Fibroblast of skin of scalp (primary cell): Measurements from ENCODE around the gene DENR.

Experiments used
- DNase-seq: peaks from one replicate; pipeline ENCODE4 v3.0.0-alpha.2; 2013

Gene DENR

DNA sequence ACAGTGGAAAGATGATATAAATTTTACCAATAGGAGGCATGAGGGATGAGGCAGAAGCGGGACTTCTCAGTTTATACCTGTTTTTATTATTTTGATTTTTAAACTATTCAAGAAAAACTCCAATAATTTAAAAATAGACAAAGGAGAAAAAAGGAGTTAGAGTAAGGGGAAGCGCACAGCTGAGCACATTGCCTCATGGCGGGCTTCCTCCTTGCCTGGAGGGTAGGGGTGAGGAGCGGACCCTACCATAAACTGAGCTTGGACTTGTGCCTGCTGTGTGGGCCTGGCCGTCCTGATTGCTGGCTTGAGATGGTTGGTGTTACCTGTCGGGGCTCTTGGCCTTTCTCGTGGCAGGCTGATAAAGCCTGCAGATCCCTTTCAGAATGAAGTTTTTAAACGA lies 67.5 kb downstream of the DENR start:
- DNase-seq: no peak
